Activated B cell treated with CpG ODN at 0.5 μM for 24 hours (primary cell): ENCODE measurements around the gene TAF13. TPM values are rescaled to one million over a fixed set of nuclear protein-coding genes. Genes with fewer than 3 reads are reported as not detected.
A peak's percentile ranks its signal among the peaks of the same experiment; 100 is the strongest.

Source experiments
- ATAC-seq: fragments of 200-7000 bp; cut with Tn5 transposase; one replicate; pipeline ENCODE4 v1.10.0; 2021; ENCODE audit warnings: low read depth, mild to moderate bottlenecking, moderate library complexity
- CTCF ChIA-PET: fragments of 350-600 bp; sonication (Branson Sonifier 250); formaldehyde crosslinking; loops from one replicate; lab custom pipeline; 2021; ENCODE audit warnings: antibody characterized with exemption; lab: Charles Lee
- POLR2A ChIA-PET: fragments of 350-600 bp; sonication (Branson Sonifier 250); formaldehyde crosslinking; loops from one replicate; lab custom pipeline; 2021; ENCODE audit warnings: antibody characterized with exemption; lab: Charles Lee
- DNase-seq: peaks from one replicate; pipeline ENCODE4 v3.0.0; 2022
- H3K27ac Mint-ChIP-seq: one replicate; pipeline ENCODE4 v1.8.0; 2020; ENCODE audit warnings: mixed read lengths
- H3K27me3 Mint-ChIP-seq: one replicate; pipeline ENCODE4 v1.8.0; 2021; ENCODE audit warnings: mixed read lengths
- H3K36me3 Mint-ChIP-seq: one replicate; pipeline ENCODE4 v1.8.0; 2021; ENCODE audit warnings: low read depth, mixed read lengths
- H3K4me1 Mint-ChIP-seq: one replicate; pipeline ENCODE4 v1.8.0; 2021; ENCODE audit warnings: mixed read lengths
- H3K4me3 Mint-ChIP-seq: one replicate; pipeline ENCODE4 v1.8.0; 2020; ENCODE audit warnings: mild to moderate bottlenecking, mixed read lengths
- H3K9me3 Mint-ChIP-seq: one replicate; pipeline ENCODE4 v1.8.0; 2020; ENCODE audit warnings: mixed read lengths
- intact Hi-C: fragments of 100-400 bp; cut with micrococcal nuclease; formaldehyde crosslinking; loops from one replicate; pipeline ENCODE4 v1.15.1; 2024
- total RNA-seq: library from RNA; stranded (reverse); gene quantifications from 2 replicates; pipeline ENCODE4 v1.2.3, GENCODE V29; 2022
- TF ChIP-seq, protein P1 (sequence below): fragments of 200-600 bp; IDR thresholded peaks from one replicate; pipeline ENCODE4 v1.8.0; 2022; ENCODE audit warnings: antibody characterized with exemption, mild to moderate bottlenecking

Gene TAF13
- total RNA-seq, 1 donor from 2014 or later: 18.5 TPM

DNA sequence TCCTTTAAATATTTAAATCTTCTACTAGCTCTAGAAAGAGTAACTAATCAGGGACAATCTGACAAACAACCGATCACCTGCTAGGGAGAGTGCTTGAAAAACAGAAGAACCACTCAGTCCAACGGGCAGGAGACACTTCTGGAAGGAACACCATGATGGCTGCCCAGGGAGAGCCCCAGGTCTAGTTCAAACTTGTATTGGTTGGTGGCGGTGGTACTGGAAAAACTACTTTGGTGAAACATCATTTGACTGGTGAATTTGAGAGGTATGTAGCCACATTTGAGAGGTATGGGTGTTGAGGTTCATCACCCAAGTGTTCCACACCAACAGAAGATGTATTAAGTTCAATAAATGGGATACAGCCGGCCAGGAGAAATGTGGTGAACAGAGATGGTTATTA lies 29.1 kb downstream of the TAF13 start:
- TF ChIP-seq, protein P1, sequence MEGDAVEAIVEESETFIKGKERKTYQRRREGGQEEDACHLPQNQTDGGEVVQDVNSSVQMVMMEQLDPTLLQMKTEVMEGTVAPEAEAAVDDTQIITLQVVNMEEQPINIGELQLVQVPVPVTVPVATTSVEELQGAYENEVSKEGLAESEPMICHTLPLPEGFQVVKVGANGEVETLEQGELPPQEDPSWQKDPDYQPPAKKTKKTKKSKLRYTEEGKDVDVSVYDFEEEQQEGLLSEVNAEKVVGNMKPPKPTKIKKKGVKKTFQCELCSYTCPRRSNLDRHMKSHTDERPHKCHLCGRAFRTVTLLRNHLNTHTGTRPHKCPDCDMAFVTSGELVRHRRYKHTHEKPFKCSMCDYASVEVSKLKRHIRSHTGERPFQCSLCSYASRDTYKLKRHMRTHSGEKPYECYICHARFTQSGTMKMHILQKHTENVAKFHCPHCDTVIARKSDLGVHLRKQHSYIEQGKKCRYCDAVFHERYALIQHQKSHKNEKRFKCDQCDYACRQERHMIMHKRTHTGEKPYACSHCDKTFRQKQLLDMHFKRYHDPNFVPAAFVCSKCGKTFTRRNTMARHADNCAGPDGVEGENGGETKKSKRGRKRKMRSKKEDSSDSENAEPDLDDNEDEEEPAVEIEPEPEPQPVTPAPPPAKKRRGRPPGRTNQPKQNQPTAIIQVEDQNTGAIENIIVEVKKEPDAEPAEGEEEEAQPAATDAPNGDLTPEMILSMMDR: no peak
- ChIA-PET POLR2A (interaction anchor here (1.0 kb wide), 1 partner anchor 53 kb away, joined by 3 read pairs; no protein-coding TSS in a partner anchor), CTCF (no interaction called here)
- peaks cover 3% of the 10 kb centered on the region for H3K4me1 Mint-ChIP-seq
- H3K9me3 Mint-ChIP-seq: no peaks in the 10 kb centered on the region
- ATAC-seq (no peak), DNase-seq (no peak)
- intact Hi-C loops: no loop called here
- no peak overlapping the region for H3K4me3 Mint-ChIP-seq
- no peaks in the 10 kb centered on the region for H3K27me3 Mint-ChIP-seq
- no peaks in the 10 kb centered on the region for H3K36me3 Mint-ChIP-seq
- H3K27ac Mint-ChIP-seq: no peak overlapping the region

DNA sequence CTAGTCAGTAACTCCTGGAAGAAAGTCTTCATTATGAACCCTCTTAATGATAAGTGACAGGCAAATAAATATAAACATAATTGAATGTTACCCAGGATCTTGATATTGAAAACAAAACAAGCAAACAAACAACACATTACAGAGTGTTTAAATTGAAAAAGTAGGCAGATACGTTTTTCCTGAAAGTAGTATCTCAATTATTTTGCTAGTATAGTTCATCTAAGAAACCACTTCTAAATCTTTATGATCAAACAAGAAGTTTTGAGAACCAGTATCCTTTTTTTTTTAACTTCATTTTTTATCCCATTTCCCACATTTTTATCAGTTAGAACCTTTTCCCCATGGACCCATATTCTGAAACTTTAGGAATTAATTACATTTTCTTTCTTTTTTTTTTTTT lies 30.2 kb downstream of the TAF13 start:
- intact Hi-C loops: no loop called here
- DNase-seq (no peak), ATAC-seq (no peak)
- H3K27me3 Mint-ChIP-seq: no peaks in the 10 kb centered on the region
- H3K4me3 Mint-ChIP-seq: no peak overlapping the region
- H3K9me3 Mint-ChIP-seq: no peaks in the 10 kb centered on the region
- TF ChIP-seq, protein P1: no peak
- H3K4me1 Mint-ChIP-seq: peaks cover 8% of the 10 kb centered on the region
- ChIA-PET CTCF (no interaction called here), POLR2A (interaction anchor here (1.2 kb wide), 1 partner anchor 45 kb away, joined by 3 read pairs; the partner anchor contains the start of gene TMEM167B)
- no peak overlapping the region for H3K27ac Mint-ChIP-seq
- no peaks in the 10 kb centered on the region for H3K36me3 Mint-ChIP-seq

DNA sequence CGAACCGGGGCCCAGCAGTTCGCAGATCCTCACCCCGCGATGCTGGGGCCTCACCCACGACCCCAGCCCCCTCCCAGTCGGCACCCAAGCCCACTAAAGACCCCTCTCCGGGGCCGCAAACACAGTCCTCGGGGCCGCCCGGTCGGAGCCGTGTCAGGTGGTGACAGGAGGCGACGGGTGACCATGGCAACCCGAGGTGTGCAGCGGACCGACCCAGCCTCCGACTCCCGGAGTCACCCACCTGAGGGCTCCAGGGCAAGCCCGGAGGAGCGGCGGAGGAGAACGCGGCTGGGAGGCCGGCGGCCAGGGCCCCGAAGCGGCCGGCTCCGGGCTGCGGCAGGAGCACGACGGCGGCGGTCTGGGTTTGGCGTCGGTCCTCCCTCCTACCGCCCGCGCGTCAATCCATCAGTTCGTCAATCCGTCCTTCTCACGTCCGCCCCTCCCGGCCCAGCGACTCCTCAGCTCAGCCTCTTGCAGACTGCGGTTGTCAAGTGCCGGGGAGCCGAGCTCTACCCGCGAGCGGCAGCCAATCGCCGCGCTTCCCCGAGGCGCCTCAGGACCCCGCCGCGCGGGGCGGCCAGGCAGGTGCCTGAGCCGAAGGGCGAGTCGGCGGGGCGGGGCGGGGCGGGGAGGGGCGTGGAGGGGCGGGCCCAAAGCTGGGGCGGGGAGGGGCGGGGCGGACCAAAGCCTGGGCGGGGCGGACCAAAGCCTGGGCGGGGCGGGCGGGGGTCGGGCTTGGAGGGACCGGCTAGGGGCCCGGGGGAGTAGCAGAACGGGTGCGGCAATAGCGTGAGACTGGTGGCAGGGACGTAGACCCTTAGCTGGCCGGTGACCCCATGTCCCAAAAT lies 34.0 kb downstream of the TAF13 start, which contains the start of gene WDR47:
Gene WDR47, minus strand, starts transcription at position 482 of the 848 bp plus-strand sequence. CDS start 18,590 bp downstream, outside the sequence.
- ChIA-PET CTCF (interaction anchor here (0.9 to 1.1 kb wide), 2 partner anchors 58 to 70 kb away, joined by 3 to 5 read pairs; a partner anchor contains a TSS), POLR2A (interaction anchor here (0.6 to 1.8 kb wide), 15 partner anchors 9 to 943 kb away, joined by 3 to 52 read pairs (median 5); partner anchors contain the start of genes AHCYL1, CLCC1, GNAI3 and PRPF38B)
- Mint-ChIP-seq H3K27me3 (no peaks in the 10 kb centered on the region), H3K36me3 (no peaks in the 10 kb centered on the region), H3K9me3 (no peaks in the 10 kb centered on the region), H3K4me1 (peaks cover 15% of the 10 kb centered on the region), H3K4me3 (peak within 1 kb of the TSS; percentile 88), H3K27ac (peak within 1 kb of the TSS; percentile 60)
- TF ChIP-seq, protein P1: no peak
- ATAC-seq (peak; percentile 96), DNase-seq (peak; percentile 89)
- intact Hi-C loops: loop anchor here (1.0 to 5.0 kb wide), 10 partner anchors 34 to 505 kb away; partner anchors contain the start of genes CLCC1, GNAI3, PRPF38B and PSMA5

DNA sequence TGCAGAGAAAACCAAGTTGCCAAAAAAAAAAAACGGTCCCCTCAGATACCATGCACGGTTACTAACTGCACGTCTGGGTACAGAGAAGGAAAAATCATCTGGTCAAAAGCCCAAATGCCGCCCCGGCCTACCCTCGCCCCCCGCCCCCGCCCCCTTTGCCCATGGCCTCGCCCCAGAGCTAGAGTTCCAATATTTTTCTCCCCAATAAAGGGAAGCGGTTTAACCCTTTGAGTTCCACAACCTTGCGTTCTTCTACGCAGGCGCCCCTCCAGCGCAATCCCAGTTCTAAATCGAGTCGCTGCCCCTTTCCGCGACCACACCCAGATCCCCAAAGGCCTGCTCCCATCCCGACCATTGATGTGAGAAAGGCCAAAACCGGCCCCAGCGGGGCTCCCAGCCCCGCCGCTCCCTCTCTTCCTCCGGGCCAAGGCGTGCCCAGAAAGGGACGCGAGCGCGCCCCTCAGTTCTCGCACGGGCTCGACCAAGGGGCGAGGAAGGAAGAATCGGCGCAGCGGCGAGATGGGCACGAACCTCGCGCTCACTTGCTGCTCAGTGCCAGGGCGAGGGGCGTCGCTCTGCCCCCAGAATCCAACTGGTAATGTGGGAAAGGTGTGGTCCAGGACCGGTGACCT lies 34.7 kb downstream of the TAF13 start:
- Mint-ChIP-seq H3K9me3 (no peaks in the 10 kb centered on the region), H3K36me3 (no peaks in the 10 kb centered on the region), H3K4me3 (peak overlapping the region; percentile 88), H3K27ac (peak overlapping the region; percentile 60), H3K27me3 (no peaks in the 10 kb centered on the region), H3K4me1 (peaks cover 15% of the 10 kb centered on the region)
- no peak for DNase-seq
- POLR2A ChIA-PET: interaction anchor here (1.8 kb wide), 1 partner anchor 59 kb away, joined by 52 read pairs; no protein-coding TSS in a partner anchor
- CTCF ChIA-PET: no interaction called here
- peak; percentile 9 for ATAC-seq
- intact Hi-C loops: loop anchor here (5.0 kb wide), 3 partner anchors 151 to 506 kb away; partner anchors contain the start of genes GNAI3 and PRPF38B
- TF ChIP-seq, protein P1: no peak
